ENCODE data around the gene ABCB11. TPM values are rescaled to one million over a fixed set of nuclear protein-coding genes. Genes with fewer than 3 reads are reported as not detected.
A peak's percentile ranks its signal among the peaks of the same experiment; 100 is the strongest.
"Not testable (repeated sequence)": the region's sequence is repeated elsewhere in the genome, so short reads cannot be mapped to it uniquely, and the experiment has no call there.

ABCB11 gene
- polyA plus RNA-seq, 4 donors = 0.03 to 0.37 TPM; not detected in 2

- Histone ChIP-seq H3K9me3 (ENCODE audit: control insufficient read depth in 2 of 2, insufficient read depth in 1 of 2, low read depth in 1 of 2, low read length in 1 of 2) (no peaks in the 10 kb centered on the region), H3K36me3 (ENCODE audit: control insufficient read depth in 3 of 3, insufficient read depth in 2 of 3, low read depth in 1 of 3, low read length in 3 of 3) (no peaks in the 10 kb centered on the region), H3K4me1 (ENCODE audit: control insufficient read depth in 3 of 3, insufficient read depth in 2 of 3, low read depth in 1 of 3, low read length in 2 of 3) (peaks cover 0 to 20% (median 0%) of the 10 kb centered on the region in 3 donors), H3K4me3 (ENCODE audit: low read depth in 1 of 3, low read length in 3 of 3) (no peak overlapping the region), H3K27ac (ENCODE audit: low read depth in 1 of 3, low read length in 2 of 3) (no peak overlapping the region), H3K27me3 (ENCODE audit: control insufficient read depth in 3 of 3, insufficient read depth in 3 of 3, low read length in 3 of 3) (no peaks in the 10 kb centered on the region)
- FAIRE-seq = no peak
- WGBS, 3 donors = 66 to 82% (median 70%) methylated on average over 3 of the region's 3 CpGs
- no peak for DNase-seq
These were observed 16.3 kb downstream of the ABCB11 start for GRCh38 chr2:169014780-169015179.

GRCh38 chr2:169013628-169014026 lies 17.5 kb downstream of the ABCB11 start:
- FAIRE-seq = no peak
- H3K36me3 ChIP-seq (ENCODE audit: control insufficient read depth in 3 of 3, insufficient read depth in 2 of 3, low read depth in 1 of 3, low read length in 3 of 3) = no peaks in the 10 kb centered on the region
- no peaks in the 10 kb centered on the region for H3K9me3 ChIP-seq (ENCODE audit: control insufficient read depth in 2 of 2, insufficient read depth in 1 of 2, low read depth in 1 of 2, low read length in 1 of 2)
- H3K27me3 ChIP-seq (ENCODE audit: control insufficient read depth in 3 of 3, insufficient read depth in 3 of 3, low read length in 3 of 3) = no peaks in the 10 kb centered on the region
- H3K4me1 ChIP-seq (ENCODE audit: control insufficient read depth in 3 of 3, insufficient read depth in 2 of 3, low read depth in 1 of 3, low read length in 2 of 3) = peaks cover 0 to 21% (median 0%) of the 10 kb centered on the region in 3 donors
- H3K27ac ChIP-seq (ENCODE audit: low read depth in 1 of 3, low read length in 2 of 3) = no peak overlapping the region
- no peak overlapping the region for H3K4me3 ChIP-seq (ENCODE audit: low read depth in 1 of 3, low read length in 3 of 3)
- no peak for DNase-seq
- WGBS, 3 donors = 57 to 64% (median 62%) methylated on average over 4 of the region's 4 CpGs

- H3K27me3 ChIP-seq (ENCODE audit: control insufficient read depth in 3 of 3, insufficient read depth in 3 of 3, low read length in 3 of 3) = no peaks in the 10 kb centered on the region
- no peak overlapping the region for H3K4me3 ChIP-seq (ENCODE audit: low read depth in 1 of 3, low read length in 3 of 3)
- FAIRE-seq = no peak
- DNase-seq = no peak
- peak overlapping the region in 1 of 3 donors; percentile 78 for H3K27ac ChIP-seq (ENCODE audit: low read depth in 1 of 3, low read length in 2 of 3)
- H3K36me3 ChIP-seq (ENCODE audit: control insufficient read depth in 3 of 3, insufficient read depth in 2 of 3, low read depth in 1 of 3, low read length in 3 of 3) = no peaks in the 10 kb centered on the region
- WGBS, 3 donors = 41 to 47% (median 47%) methylated on average over 6 of the region's 6 CpGs
- no peaks in the 10 kb centered on the region for H3K9me3 ChIP-seq (ENCODE audit: control insufficient read depth in 2 of 2, insufficient read depth in 1 of 2, low read depth in 1 of 2, low read length in 1 of 2)
- peaks cover 0 to 21% (median 0%) of the 10 kb centered on the region in 3 donors for H3K4me1 ChIP-seq (ENCODE audit: control insufficient read depth in 3 of 3, insufficient read depth in 2 of 3, low read depth in 1 of 3, low read length in 2 of 3)
These were observed 18.1 kb downstream of the ABCB11 start for GRCh38 chr2:169012812-169013627.

GRCh38 chr2:169012191-169012792 lies 18.8 kb downstream of the ABCB11 start:
- H3K4me1 ChIP-seq (ENCODE audit: control insufficient read depth in 3 of 3, insufficient read depth in 2 of 3, low read depth in 1 of 3, low read length in 2 of 3) = peaks cover 0 to 21% (median 0%) of the 10 kb centered on the region in 3 donors
- H3K9me3 ChIP-seq (ENCODE audit: control insufficient read depth in 2 of 2, insufficient read depth in 1 of 2, low read depth in 1 of 2, low read length in 1 of 2); H3K36me3 ChIP-seq (ENCODE audit: control insufficient read depth in 3 of 3, insufficient read depth in 2 of 3, low read depth in 1 of 3, low read length in 3 of 3); FAIRE-seq; H3K27me3 ChIP-seq (ENCODE audit: control insufficient read depth in 3 of 3, insufficient read depth in 3 of 3, low read length in 3 of 3); H3K4me3 ChIP-seq (ENCODE audit: low read depth in 1 of 3, low read length in 3 of 3): not testable (repeated sequence)
- peak; percentile 89 to 94 for DNase-seq
- WGBS, 3 donors = 35 to 51% (median 39%) methylated on average over 5 of the region's 5 CpGs
- H3K27ac ChIP-seq (ENCODE audit: low read depth in 1 of 3, low read length in 2 of 3) = peak overlapping the region in 1 of 3 donors; percentile 78

GRCh38 chr2:169011698-169012097 lies 19.4 kb downstream of the ABCB11 start:
- WGBS, 3 donors = 84 to 97% (median 86%) methylated on average over 2 of the region's 2 CpGs
- Histone ChIP-seq H3K9me3 (ENCODE audit: control insufficient read depth in 2 of 2, insufficient read depth in 1 of 2, low read depth in 1 of 2, low read length in 1 of 2) (no peaks in the 10 kb centered on the region), H3K4me1 (ENCODE audit: control insufficient read depth in 3 of 3, insufficient read depth in 2 of 3, low read depth in 1 of 3, low read length in 2 of 3) (peaks cover 0 to 21% (median 0%) of the 10 kb centered on the region in 3 donors), H3K27me3 (ENCODE audit: control insufficient read depth in 3 of 3, insufficient read depth in 3 of 3, low read length in 3 of 3) (no peaks in the 10 kb centered on the region), H3K36me3 (ENCODE audit: control insufficient read depth in 3 of 3, insufficient read depth in 2 of 3, low read depth in 1 of 3, low read length in 3 of 3) (no peaks in the 10 kb centered on the region), H3K4me3 (ENCODE audit: low read depth in 1 of 3, low read length in 3 of 3) (no peak overlapping the region), H3K27ac (ENCODE audit: low read depth in 1 of 3, low read length in 2 of 3) (peak overlapping the region in 1 of 3 donors; percentile 78)
- DNase-seq (no peak), FAIRE-seq (no peak)

- Histone ChIP-seq H3K9me3 (ENCODE audit: control insufficient read depth in 2 of 2, insufficient read depth in 1 of 2, low read depth in 1 of 2, low read length in 1 of 2) (no peaks in the 10 kb centered on the region), H3K27ac (ENCODE audit: low read depth in 1 of 3, low read length in 2 of 3) (no peak overlapping the region), H3K27me3 (ENCODE audit: control insufficient read depth in 3 of 3, insufficient read depth in 3 of 3, low read length in 3 of 3) (no peaks in the 10 kb centered on the region), H3K4me1 (ENCODE audit: control insufficient read depth in 3 of 3, insufficient read depth in 2 of 3, low read depth in 1 of 3, low read length in 2 of 3) (peaks cover 0 to 21% (median 0%) of the 10 kb centered on the region in 3 donors), H3K4me3 (ENCODE audit: low read depth in 1 of 3, low read length in 3 of 3) (no peak overlapping the region), H3K36me3 (ENCODE audit: control insufficient read depth in 3 of 3, insufficient read depth in 2 of 3, low read depth in 1 of 3, low read length in 3 of 3) (no peaks in the 10 kb centered on the region)
- no peak for FAIRE-seq
- 60 to 71% (median 68%) methylated on average over 8 of the region's 8 CpGs for WGBS, 3 donors
- no peak for DNase-seq
These were observed 20.3 kb downstream of the ABCB11 start for GRCh38 chr2:169010633-169011460.

- Histone ChIP-seq H3K36me3 (ENCODE audit: control insufficient read depth in 3 of 3, insufficient read depth in 2 of 3, low read depth in 1 of 3, low read length in 3 of 3) (no peaks in the 10 kb centered on the region), H3K27ac (ENCODE audit: low read depth in 1 of 3, low read length in 2 of 3) (no peak overlapping the region), H3K4me3 (ENCODE audit: low read depth in 1 of 3, low read length in 3 of 3) (no peak overlapping the region), H3K9me3 (ENCODE audit: control insufficient read depth in 2 of 2, insufficient read depth in 1 of 2, low read depth in 1 of 2, low read length in 1 of 2) (peaks cover 0 to under 1% of the 10 kb centered on the region in 2 donors), H3K4me1 (ENCODE audit: control insufficient read depth in 3 of 3, insufficient read depth in 2 of 3, low read depth in 1 of 3, low read length in 2 of 3) (peaks cover 0 to 22% (median 0%) of the 10 kb centered on the region in 3 donors), H3K27me3 (ENCODE audit: control insufficient read depth in 3 of 3, insufficient read depth in 3 of 3, low read length in 3 of 3) (no peaks in the 10 kb centered on the region)
- no peak for DNase-seq
- FAIRE-seq = no peak
- 44 to 47% (median 45%) methylated on average over 3 of the region's 3 CpGs for WGBS, 3 donors
These were observed 21.1 kb downstream of the ABCB11 start for GRCh38 chr2:169009865-169010579.

- Histone ChIP-seq H3K27ac (ENCODE audit: low read depth in 1 of 3, low read length in 2 of 3) (no peak overlapping the region), H3K4me1 (ENCODE audit: control insufficient read depth in 3 of 3, insufficient read depth in 2 of 3, low read depth in 1 of 3, low read length in 2 of 3) (peaks cover 0 to 25% (median 0%) of the 10 kb centered on the region in 3 donors), H3K9me3 (ENCODE audit: control insufficient read depth in 2 of 2, insufficient read depth in 1 of 2, low read depth in 1 of 2, low read length in 1 of 2) (peaks cover 0 to 4% of the 10 kb centered on the region in 2 donors), H3K4me3 (ENCODE audit: low read depth in 1 of 3, low read length in 3 of 3) (no peak overlapping the region), H3K36me3 (ENCODE audit: control insufficient read depth in 3 of 3, insufficient read depth in 2 of 3, low read depth in 1 of 3, low read length in 3 of 3) (no peaks in the 10 kb centered on the region), H3K27me3 (ENCODE audit: control insufficient read depth in 3 of 3, insufficient read depth in 3 of 3, low read length in 3 of 3) (no peaks in the 10 kb centered on the region)
- DNase-seq (no peak), FAIRE-seq (no peak)
- WGBS, 3 donors = 86 to 93% (median 87%) methylated on average over 2 of the region's 2 CpGs
These were observed 23.2 kb downstream of the ABCB11 start for GRCh38 chr2:169007941-169008340.

All from small intestine (tissue), 7 donors.